Upper lobe of left lung (tissue), 4 donors: Measurements from ENCODE around the gene RECK.

Source experiments
- EP300 ChIP-seq, 4 donors: sonication (generic); formaldehyde crosslinking; IDR thresholded peaks; one replicate each; pipeline ENCODE4 v1.5.1; 2017; ENCODE audit warnings: antibody characterized with exemption in 4 of 4, control low read depth in 2 of 4
- POLR2A ChIP-seq, 4 donors: fragments of 450-650 bp; IDR thresholded peaks; one replicate each; pipeline ENCODE4 v1.5.1; 2016 to 2017; ENCODE audit warnings: antibody characterized with exemption in 4 of 4, mild to moderate bottlenecking in 2 of 4
- POLR2AphosphoS5 ChIP-seq, 2 donors: sonication (generic); formaldehyde crosslinking; IDR thresholded peaks; one replicate each; pipeline ENCODE4 v1.5.1; 2017; ENCODE audit warnings: antibody characterized with exemption in 2 of 2
- TF ChIP-seq, protein P1 (sequence below), 6 experiments: fragments of 450-650 bp in 4 of 6; fragments of 200-600 bp in 2 of 6; sonication (generic) in 2 of 6; IDR thresholded peaks; one replicate each; pipeline ENCODE4 v1.5.1; 2016 to 2019; ENCODE audit warnings: antibody characterized with exemption in 6 of 6

DNA sequence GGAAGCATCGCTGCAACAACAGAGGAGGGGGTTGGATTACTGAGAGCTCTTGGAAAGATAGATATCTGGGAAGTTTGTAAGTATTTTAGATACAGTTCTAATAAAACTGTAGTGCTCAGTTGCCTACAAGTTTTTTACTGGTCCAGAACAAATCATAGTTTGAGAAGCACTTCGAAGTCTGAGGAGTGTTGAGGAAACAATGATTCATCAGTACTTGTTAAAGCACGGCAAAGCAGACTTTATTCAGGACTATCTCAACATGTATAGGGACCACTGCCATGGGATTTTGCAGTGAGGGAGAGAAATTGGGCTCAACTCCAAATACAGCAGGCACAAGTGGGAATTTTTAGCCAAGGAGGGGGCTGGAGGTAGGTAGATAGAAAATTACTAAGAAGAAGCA is 25.3 kb upstream of the RECK start:
- TF ChIP-seq POLR2AphosphoS5 (IDR thresholded peaks at IDR 0.05) (no peak), EP300 (IDR thresholded peaks at IDR 0.05) (no peak), POLR2A (IDR thresholded peaks at IDR 0.05) (no peak)
- TF ChIP-seq, protein P1, sequence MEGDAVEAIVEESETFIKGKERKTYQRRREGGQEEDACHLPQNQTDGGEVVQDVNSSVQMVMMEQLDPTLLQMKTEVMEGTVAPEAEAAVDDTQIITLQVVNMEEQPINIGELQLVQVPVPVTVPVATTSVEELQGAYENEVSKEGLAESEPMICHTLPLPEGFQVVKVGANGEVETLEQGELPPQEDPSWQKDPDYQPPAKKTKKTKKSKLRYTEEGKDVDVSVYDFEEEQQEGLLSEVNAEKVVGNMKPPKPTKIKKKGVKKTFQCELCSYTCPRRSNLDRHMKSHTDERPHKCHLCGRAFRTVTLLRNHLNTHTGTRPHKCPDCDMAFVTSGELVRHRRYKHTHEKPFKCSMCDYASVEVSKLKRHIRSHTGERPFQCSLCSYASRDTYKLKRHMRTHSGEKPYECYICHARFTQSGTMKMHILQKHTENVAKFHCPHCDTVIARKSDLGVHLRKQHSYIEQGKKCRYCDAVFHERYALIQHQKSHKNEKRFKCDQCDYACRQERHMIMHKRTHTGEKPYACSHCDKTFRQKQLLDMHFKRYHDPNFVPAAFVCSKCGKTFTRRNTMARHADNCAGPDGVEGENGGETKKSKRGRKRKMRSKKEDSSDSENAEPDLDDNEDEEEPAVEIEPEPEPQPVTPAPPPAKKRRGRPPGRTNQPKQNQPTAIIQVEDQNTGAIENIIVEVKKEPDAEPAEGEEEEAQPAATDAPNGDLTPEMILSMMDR (IDR thresholded peaks at IDR 0.05) = no peak
